Neural progenitor cell (in vitro differentiated cells): ENCODE data around the gene NR3C2.

Source experiments
- CTCF ChIP-seq: fragments of 200-600 bp; sonication (generic); IDR thresholded peaks from 2 replicates; pipeline ENCODE4 v1.5.1; 2017; ENCODE audit warnings: antibody characterized with exemption, mild to moderate bottlenecking
- EZH2 ChIP-seq: fragments of 200-600 bp; sonication (generic); IDR thresholded peaks from 2 replicates; pipeline ENCODE4 v1.6.1; 2017; ENCODE audit warnings: antibody characterized with exemption, mild to moderate bottlenecking, moderate library complexity
- EZH2phosphoT487 ChIP-seq: fragments of 200-600 bp; sonication (generic); IDR thresholded peaks from 2 replicates; pipeline ENCODE4 v1.6.1; 2017; ENCODE audit warnings: antibody characterized with exemption

- TF ChIP-seq EZH2 (no peak), CTCF (no peak), EZH2phosphoT487 (no peak)
These were observed 279.7 kb downstream of the NR3C2 start for GRCh38 chr4:148162519-148162918.
